Sigmoid colon (tissue), 7 donors: Measurements from ENCODE around the gene HIVEP2. TPM values are rescaled to one million over a fixed set of nuclear protein-coding genes. Genes with fewer than 3 reads are reported as not detected.

ENCODE experiments used
- DNase-seq: peaks from one replicate; pipeline ENCODE4 v3.0.0-alpha.2; 2019
- H3K27ac ChIP-seq, 4 donors: fragments of 200-600 bp; sonication (generic); one replicate each; pipeline ENCODE4 v1.5.1; 2016 to 2019; ENCODE audit warnings: mild to moderate bottlenecking in 1 of 4
- H3K27me3 ChIP-seq, 3 donors: fragments of 200-600 bp; sonication (generic); one replicate each; pipeline ENCODE4 v1.5.1; 2019; ENCODE audit warnings: mild to moderate bottlenecking in 1 of 3
- H3K36me3 ChIP-seq, 4 donors: fragments of 200-600 bp; sonication (generic); one replicate each; pipeline ENCODE4 v1.5.1; 2016 to 2019
- H3K4me1 ChIP-seq, 4 donors: fragments of 200-600 bp; sonication (generic); one replicate each; pipeline ENCODE4 v1.5.1; 2017 to 2019
- H3K4me3 ChIP-seq, 4 donors: fragments of 200-600 bp; sonication (generic); one replicate each; pipeline ENCODE4 v1.5.1; 2017 to 2019; ENCODE audit warnings: mild to moderate bottlenecking in 2 of 4, moderate library complexity in 1 of 4
- H3K9me3 ChIP-seq, 4 donors: fragments of 200-600 bp in 3 of 4; sonication (generic) in 3 of 4; one replicate each; pipeline versions ENCODE4 v1.5.1 to v1.6.1; 2013 to 2019
- EP300 ChIP-seq, 4 donors: sonication (generic); formaldehyde crosslinking; IDR thresholded peaks; one replicate each; pipeline ENCODE4 v1.6.1; 2017; ENCODE audit warnings: antibody characterized with exemption in 4 of 4
- POLR2A ChIP-seq, 2 donors: fragments of 450-650 bp; IDR thresholded peaks; one replicate each; pipeline ENCODE4 v1.6.1; 2016; ENCODE audit warnings: antibody characterized with exemption in 2 of 2, mild to moderate bottlenecking in 2 of 2, moderate library complexity in 2 of 2
- POLR2AphosphoS5 ChIP-seq, 4 donors: sonication (generic); formaldehyde crosslinking; IDR thresholded peaks; one replicate each; pipeline ENCODE4 v1.6.1; 2017; ENCODE audit warnings: antibody characterized with exemption in 4 of 4
- WGBS, 2 donors: extraction: QIAGEN DNeasy Blood & Tissue Kit; methylation state at CpG; one replicate each; pipeline ENCODE4 v1.1.7; 2013; 5-methylcytosine and 5-hydroxymethylcytosine counted together
- intact Hi-C: fragments of 100-400 bp; cut with DNase I; formaldehyde crosslinking; loops from one replicate; pipeline ENCODE4 v1.15.1; 2023
- polyA plus RNA-seq, 3 donors: library from polyadenylated mRNA; stranded (reverse); fragments of 200-250 nt; gene quantifications; one replicate each; pipeline ENCODE4 v1.2.3, GENCODE V29; 2013
- total RNA-seq, 4 donors: library from RNA; depleted of rRNA; stranded (reverse); fragments of >200 nt; gene quantifications; one replicate each; pipeline ENCODE4 v1.1.0, GENCODE V29; 2016
- TF ChIP-seq, protein P1 (sequence below), 4 experiments: fragments of 450-650 bp in 3 of 4; fragments of 200-600 bp in 1 of 4; IDR thresholded peaks; one replicate each; pipeline ENCODE4 v1.5.1; 2016 to 2019; ENCODE audit warnings: antibody characterized with exemption in 4 of 4, mild to moderate bottlenecking in 3 of 4, moderate library complexity in 2 of 4
- donor health status: healthy with polysubstance abuse.
- donor health status: Bipolar disorder and iron deficiency.
- donor health status: healthy.

The HIVEP2 gene
- total and polyA plus RNA-seq, 7 donors, result 1.8 to 21.7 (median 11.5) TPM

DNA sequence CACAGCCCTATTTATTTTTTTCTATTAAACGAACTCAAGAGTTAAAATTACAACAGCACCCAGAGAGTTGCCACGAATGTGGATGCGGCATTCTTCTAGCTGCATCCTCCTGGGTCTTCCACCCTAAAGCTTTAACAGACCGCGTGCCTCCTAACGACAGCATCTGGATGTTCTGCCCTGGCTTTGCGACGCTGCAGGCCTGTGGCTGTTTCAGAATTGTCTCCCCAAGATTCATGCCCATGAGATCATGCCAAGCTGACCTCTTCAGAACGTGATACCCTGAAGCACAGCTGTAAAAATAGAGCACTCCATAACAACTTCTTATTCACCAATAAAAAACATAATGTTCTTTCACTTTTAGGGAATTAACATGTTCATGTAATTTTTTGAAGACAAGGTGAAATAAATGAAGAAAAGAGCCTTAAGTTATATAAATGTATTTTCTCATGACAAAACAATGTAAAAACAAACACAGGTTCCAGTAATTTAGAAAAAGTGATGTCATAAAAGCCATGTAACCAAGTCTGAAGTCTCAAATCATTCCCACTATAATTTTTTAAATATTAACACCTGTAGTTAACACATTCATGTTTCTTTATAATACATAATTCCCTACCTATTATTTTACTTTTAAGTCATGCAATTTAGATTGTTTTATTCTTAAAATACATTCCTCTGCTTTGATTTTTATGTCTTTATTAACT is 26.5 kb downstream of the HIVEP2 start:
- intact Hi-C loops, result no loop called here

GRCh38 chr6:142916881-142917280 is 28.1 kb downstream of the HIVEP2 start:
- no peaks in the 10 kb centered on the region for H3K36me3 ChIP-seq
- H3K4me3 ChIP-seq, result no peak overlapping the region
- no peaks in the 10 kb centered on the region for H3K27me3 ChIP-seq
- no peaks in the 10 kb centered on the region for H3K9me3 ChIP-seq
- intact Hi-C loops, result no loop called here
- TF ChIP-seq, protein P1, sequence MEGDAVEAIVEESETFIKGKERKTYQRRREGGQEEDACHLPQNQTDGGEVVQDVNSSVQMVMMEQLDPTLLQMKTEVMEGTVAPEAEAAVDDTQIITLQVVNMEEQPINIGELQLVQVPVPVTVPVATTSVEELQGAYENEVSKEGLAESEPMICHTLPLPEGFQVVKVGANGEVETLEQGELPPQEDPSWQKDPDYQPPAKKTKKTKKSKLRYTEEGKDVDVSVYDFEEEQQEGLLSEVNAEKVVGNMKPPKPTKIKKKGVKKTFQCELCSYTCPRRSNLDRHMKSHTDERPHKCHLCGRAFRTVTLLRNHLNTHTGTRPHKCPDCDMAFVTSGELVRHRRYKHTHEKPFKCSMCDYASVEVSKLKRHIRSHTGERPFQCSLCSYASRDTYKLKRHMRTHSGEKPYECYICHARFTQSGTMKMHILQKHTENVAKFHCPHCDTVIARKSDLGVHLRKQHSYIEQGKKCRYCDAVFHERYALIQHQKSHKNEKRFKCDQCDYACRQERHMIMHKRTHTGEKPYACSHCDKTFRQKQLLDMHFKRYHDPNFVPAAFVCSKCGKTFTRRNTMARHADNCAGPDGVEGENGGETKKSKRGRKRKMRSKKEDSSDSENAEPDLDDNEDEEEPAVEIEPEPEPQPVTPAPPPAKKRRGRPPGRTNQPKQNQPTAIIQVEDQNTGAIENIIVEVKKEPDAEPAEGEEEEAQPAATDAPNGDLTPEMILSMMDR (IDR thresholded peaks at IDR 0.05), result no peak
- no peak for TF ChIP-seq POLR2A (IDR thresholded peaks at IDR 0.05)
- TF ChIP-seq EP300 (IDR thresholded peaks at IDR 0.05), result no peak
- TF ChIP-seq POLR2AphosphoS5 (IDR thresholded peaks at IDR 0.05), result no peak
- WGBS, 2 donors, result 92 to 97% methylated on average over 1 of the region's 1 CpG
- no peak for DNase-seq
- H3K27ac ChIP-seq, result no peak overlapping the region
- H3K4me1 ChIP-seq, result no peaks in the 10 kb centered on the region

More for the DNA sequence above, 26.5 kb downstream of the HIVEP2 start:
- H3K27ac ChIP-seq, result no peak overlapping the region
- TF ChIP-seq POLR2AphosphoS5 (IDR thresholded peaks at IDR 0.05), result no peak
- no peak for TF ChIP-seq EP300 (IDR thresholded peaks at IDR 0.05)
- TF ChIP-seq, protein P1 (IDR thresholded peaks at IDR 0.05), result no peak
- no peak for TF ChIP-seq POLR2A (IDR thresholded peaks at IDR 0.05)
- no peak for DNase-seq
- no peaks in the 10 kb centered on the region for H3K36me3 ChIP-seq
- no peaks in the 10 kb centered on the region for H3K9me3 ChIP-seq
- no peak overlapping the region for H3K4me3 ChIP-seq
- 89% methylated on average over 9 of the region's 9 CpGs for WGBS, 2 donors
- H3K4me1 ChIP-seq, result no peaks in the 10 kb centered on the region
- no peaks in the 10 kb centered on the region for H3K27me3 ChIP-seq

GRCh38 chr6:142914937-142915697 is 29.9 kb downstream of the HIVEP2 start:
- no peak for DNase-seq
- Histone ChIP-seq H3K36me3 (no peaks in the 10 kb centered on the region), H3K27ac (no peak overlapping the region), H3K27me3 (no peaks in the 10 kb centered on the region), H3K4me3 (no peak overlapping the region), H3K9me3 (no peaks in the 10 kb centered on the region), H3K4me1 (no peaks in the 10 kb centered on the region)
- TF ChIP-seq POLR2A (IDR thresholded peaks at IDR 0.05), result no peak
- TF ChIP-seq EP300 (IDR thresholded peaks at IDR 0.05), result no peak
- no peak for TF ChIP-seq POLR2AphosphoS5 (IDR thresholded peaks at IDR 0.05)
- TF ChIP-seq, protein P1 (IDR thresholded peaks at IDR 0.05), result no peak
- 98 to 99% methylated on average over 2 of the region's 2 CpGs for WGBS, 2 donors
- intact Hi-C loops, result no loop called here

GRCh38 chr6:142914369-142914768 is 30.6 kb downstream of the HIVEP2 start:
- H3K27me3 ChIP-seq, result no peaks in the 10 kb centered on the region
- H3K27ac ChIP-seq, result no peak overlapping the region
- DNase-seq, result no peak
- H3K4me3 ChIP-seq, result no peak overlapping the region
- H3K9me3 ChIP-seq, result no peaks in the 10 kb centered on the region
- WGBS, 2 donors, result 85 to 87% methylated on average over 2 of the region's 2 CpGs
- H3K4me1 ChIP-seq, result no peaks in the 10 kb centered on the region
- TF ChIP-seq, protein P1 (IDR thresholded peaks at IDR 0.05), result no peak
- TF ChIP-seq POLR2AphosphoS5 (IDR thresholded peaks at IDR 0.05) (no peak), POLR2A (IDR thresholded peaks at IDR 0.05) (no peak), EP300 (IDR thresholded peaks at IDR 0.05) (no peak)
- H3K36me3 ChIP-seq, result no peaks in the 10 kb centered on the region
- intact Hi-C loops, result no loop called here
